GM19452 (cell line): ENCODE data around the gene CNFN.
"Not testable (repeated sequence)": the region's sequence is repeated elsewhere in the genome, so short reads cannot be mapped to it uniquely, and the experiment has no call there.

ENCODE experiments used
- ATAC-seq: cut with Tn5 transposase; IDR thresholded peaks from one replicate; pipeline ENCODE4 v1.9.1; 2021; ENCODE audit not compliant: unreplicated experiment

The CNFN gene

GRCh38 chr19:42352301-42353259 is 37.5 kb downstream of the CNFN start:
- ATAC-seq, result no peak

- no peak for ATAC-seq
Measured at GRCh38 chr19:42351079-42351735, 38.9 kb downstream of the CNFN start.

GRCh38 chr19:42350417-42350816 is 39.7 kb downstream of the CNFN start:
- ATAC-seq, result no peak

- ATAC-seq, result no peak
Measured at GRCh38 chr19:42349378-42350107, 40.6 kb downstream of the CNFN start.

- ATAC-seq, result no peak
Measured at GRCh38 chr19:42348211-42348610, 41.9 kb downstream of the CNFN start.

- ATAC-seq, result no peak
Measured at GRCh38 chr19:42345191-42345812, 44.8 kb downstream of the CNFN start.

- ATAC-seq, result no peak
Measured at GRCh38 chr19:42344336-42344893, 45.7 kb downstream of the CNFN start.

GRCh38 chr19:42343344-42344110 is 46.6 kb downstream of the CNFN start:
- ATAC-seq, result no peak

- not testable (repeated sequence) for ATAC-seq
Measured at GRCh38 chr19:42339922-42340321, 50.2 kb downstream of the CNFN start.

- ATAC-seq, result not testable (repeated sequence)
Measured at GRCh38 chr19:42339126-42339860, 50.8 kb downstream of the CNFN start.
